Stimulated activated naive CD8-positive, alpha-beta T cell treated with anti-CD3 and anti-CD28 coated beads, Interleukin-15, Interleukin-2, amounts not matched to agents 100 U/mL and 50 U/mL, for 24 hours (primary cell): ENCODE data around the gene ULK3.

Experiments used
- ATAC-seq: fragments of 150-1000 bp; cut with Tn5 transposase; one replicate; pipeline ENCODE4 v1.10.0; 2021
- DNase-seq: peaks from one replicate; pipeline ENCODE4 v3.0.0; 2021

The ULK3 gene

GRCh38 chr15:74821091-74821789 is 21.7 kb downstream of the ULK3 start:
- no peak for ATAC-seq
- DNase-seq = no peak

- ATAC-seq (no peak), DNase-seq (no peak)
Measured at GRCh38 chr15:74820056-74820455, 22.9 kb downstream of the ULK3 start.

- DNase-seq (no peak), ATAC-seq (no peak)
Measured at GRCh38 chr15:74817370-74817737, 25.6 kb downstream of the ULK3 start.

GRCh38 chr15:74816624-74817369 is 26.2 kb downstream of the ULK3 start:
- DNase-seq = no peak
- ATAC-seq = no peak

GRCh38 chr15:74815961-74816360 is 27.0 kb downstream of the ULK3 start:
- no peak for ATAC-seq
- DNase-seq = no peak

GRCh38 chr15:74815121-74815934 is 27.6 kb downstream of the ULK3 start:
- ATAC-seq = no peak
- no peak for DNase-seq

- DNase-seq (no peak), ATAC-seq (no peak)
Measured at GRCh38 chr15:74812533-74812932, 30.4 kb downstream of the ULK3 start, which contains the start of gene LMAN1L. Gene LMAN1L, plus strand, starts transcription at chr15:74812835. Its CDS starts 20 bp downstream, at chr15:74812855.

- DNase-seq = no peak
- ATAC-seq = no peak
Measured at GRCh38 chr15:74809956-74810355, 33.0 kb downstream of the ULK3 start.

GRCh38 chr15:74809242-74809641 is 33.7 kb downstream of the ULK3 start:
- DNase-seq (no peak), ATAC-seq (no peak)

GRCh38 chr15:74808840-74809229 is 34.1 kb downstream of the ULK3 start:
- ATAC-seq (no peak), DNase-seq (no peak)

GRCh38 chr15:74808078-74808839 is 34.7 kb downstream of the ULK3 start:
- DNase-seq (no peak), ATAC-seq (peak; percentile 20)

GRCh38 chr15:74807282-74807681 is 35.7 kb downstream of the ULK3 start:
- ATAC-seq = peak; percentile 7
- DNase-seq = no peak

GRCh38 chr15:74804935-74805334 is 38.0 kb downstream of the ULK3 start:
- no peak for ATAC-seq
- DNase-seq = no peak

GRCh38 chr15:74802862-74803447 is 40.0 kb downstream of the ULK3 start:
- DNase-seq = no peak
- ATAC-seq = no peak

- ATAC-seq (no peak), DNase-seq (no peak)
Measured at GRCh38 chr15:74802290-74802689, 40.7 kb downstream of the ULK3 start.

GRCh38 chr15:74801311-74801997 is 41.5 kb downstream of the ULK3 start:
- ATAC-seq (no peak), DNase-seq (no peak)

- no peak for ATAC-seq
Measured at GRCh38 chr15:74800559-74801094, 42.3 kb downstream of the ULK3 start.

GRCh38 chr15:74799856-74800558 is 42.9 kb downstream of the ULK3 start:
- ATAC-seq (peak; percentile 90), DNase-seq (peak; percentile 89)

More at GRCh38 chr15:74800559-74801094, 42.3 kb downstream of the ULK3 start:
- no peak for DNase-seq

GRCh38 chr15:74799255-74799855 is 43.6 kb downstream of the ULK3 start:
- ATAC-seq (peak; percentile 9), DNase-seq (no peak)
